HEK293 (cell line): ENCODE data around the gene MYOM1.

Source experiments
- CTCF ChIA-PET: fragments of 350-600 bp; formaldehyde crosslinking; extraction: SDS; loops from one replicate; lab custom pipeline; 2021; ENCODE audit warnings: antibody characterized with exemption; lab: Yijun Ruan, JAX
- POLR2A ChIA-PET: fragments of 300-600 bp; formaldehyde crosslinking; extraction: SDS; loops from one replicate; lab custom pipeline; 2020; ENCODE audit warnings: antibody characterized with exemption, inconsistent platforms; lab: Yijun Ruan, JAX
- H3K27ac ChIP-seq: fragments of 200-500 bp; sonication (Bioruptor generic); 2 replicates; pipeline ENCODE4 v1.5.1; 2014; ENCODE audit warnings: low read depth, low read length, control low read depth, inconsistent platforms; ENCODE audit errors: extremely low read depth
- H3K36me3 ChIP-seq, 2 experiments: fragments of 200-500 bp in 1 of 2; sonication (Bioruptor generic) in 1 of 2; 1 replicate in 1 of 2; 2 replicates in 1 of 2; pipeline ENCODE4 v1.5.1; 2014 to 2017; ENCODE audit warnings: inconsistent platforms in 2 of 2, low read length in 2 of 2; ENCODE audit not compliant: control insufficient read depth in 2 of 2, insufficient read depth in 1 of 2
- H3K4me1 ChIP-seq: fragments of 200-500 bp; sonication (Bioruptor generic); 2 replicates; pipeline ENCODE4 v1.5.1; 2014; ENCODE audit warnings: mild to moderate bottlenecking, low read length, inconsistent platforms; ENCODE audit not compliant: control insufficient read depth, insufficient read depth
- H3K4me3 ChIP-seq: 2 replicates; pipeline ENCODE4 v1.5.1; 2011; ENCODE audit warnings: low read depth, mild to moderate bottlenecking, control low read depth, low read length, moderate library complexity
- H3K9me3 ChIP-seq: fragments of 200-500 bp; sonication (Bioruptor generic); 2 replicates; pipeline ENCODE4 v1.5.1; 2014; ENCODE audit warnings: low read depth, low read length, inconsistent platforms; ENCODE audit not compliant: control insufficient read depth, insufficient read depth
- HOXD13 ChIP-seq: sonication (generic); formaldehyde crosslinking; IDR thresholded peaks from 2 replicates; pipeline ENCODE4 v1.8.0; 2022; ENCODE audit warnings: missing genetic modification reagents, borderline replicate concordance
- ZBTB1 ChIP-seq: fragments of 450-650 bp; formaldehyde crosslinking; IDR thresholded peaks from 2 replicates; pipeline ENCODE4 v1.5.1; 2016; ENCODE audit warnings: missing biosample characterization, missing genetic modification characterization
- ZBTB48 ChIP-seq: fragments of 450-650 bp; formaldehyde crosslinking; IDR thresholded peaks from 2 replicates; pipeline ENCODE4 v1.5.1; 2016; ENCODE audit warnings: missing biosample characterization, missing genetic modification characterization
- ZFP37 ChIP-seq: fragments of 450-650 bp; formaldehyde crosslinking; IDR thresholded peaks from 2 replicates; pipeline ENCODE4 v1.5.1; 2016; ENCODE audit warnings: missing biosample characterization, missing genetic modification characterization
- ZIC2 ChIP-seq: fragments of 450-650 bp; formaldehyde crosslinking; IDR thresholded peaks from 2 replicates; pipeline ENCODE4 v1.5.1; 2016; ENCODE audit warnings: missing biosample characterization, missing genetic modification characterization
- ZNF112 ChIP-seq: fragments of 450-650 bp; formaldehyde crosslinking; IDR thresholded peaks from 2 replicates; pipeline ENCODE4 v1.5.0; 2017; ENCODE audit warnings: missing biosample characterization, missing genetic modification characterization
- ZNF121 ChIP-seq: fragments of 450-650 bp; formaldehyde crosslinking; IDR thresholded peaks from 2 replicates; pipeline ENCODE4 v1.5.1; 2016; ENCODE audit warnings: missing biosample characterization, missing genetic modification characterization
- ZNF2 ChIP-seq: fragments of 450-650 bp; formaldehyde crosslinking; IDR thresholded peaks from 2 replicates; pipeline ENCODE4 v1.5.1; 2016; ENCODE audit warnings: missing biosample characterization, missing genetic modification characterization
- ZNF335 ChIP-seq: fragments of 450-650 bp; formaldehyde crosslinking; conservative IDR thresholded peaks from 2 replicates; pipeline ENCODE4 v1.5.1; 2016; ENCODE audit warnings: missing biosample characterization, missing genetic modification characterization
- ZNF341 ChIP-seq: fragments of 450-650 bp; formaldehyde crosslinking; IDR thresholded peaks from 2 replicates; pipeline ENCODE4; 2016; ENCODE audit warnings: low read depth, missing biosample characterization, missing genetic modification characterization
- ZNF394 ChIP-seq: fragments of 450-650 bp; formaldehyde crosslinking; IDR thresholded peaks from 2 replicates; pipeline ENCODE4 v1.5.1; 2016; ENCODE audit warnings: missing biosample characterization, missing genetic modification characterization, mild to moderate bottlenecking, moderate library complexity, borderline replicate concordance
- ZNF529 ChIP-seq: fragments of 450-650 bp; formaldehyde crosslinking; IDR thresholded peaks from 2 replicates; pipeline ENCODE4 v1.5.1; 2017; ENCODE audit warnings: missing genetic modification characterization, missing biosample characterization; ENCODE audit not compliant: insufficient replicate concordance
- ZNF548 ChIP-seq: fragments of 450-650 bp; formaldehyde crosslinking; IDR thresholded peaks from 2 replicates; pipeline ENCODE4 v1.5.1; 2016; ENCODE audit warnings: missing biosample characterization, missing genetic modification characterization
- ZNF610 ChIP-seq: fragments of 450-650 bp; formaldehyde crosslinking; IDR thresholded peaks from 2 replicates; pipeline ENCODE4 v1.5.1; 2016; ENCODE audit warnings: missing biosample characterization, missing genetic modification characterization, borderline replicate concordance
- ZNF623 ChIP-seq: fragments of 450-650 bp; formaldehyde crosslinking; IDR thresholded peaks from 2 replicates; pipeline ENCODE4 v1.5.1; 2016; ENCODE audit warnings: missing biosample characterization, missing genetic modification characterization
- ZNF837 ChIP-seq: fragments of 450-650 bp; formaldehyde crosslinking; IDR thresholded peaks from 2 replicates; pipeline ENCODE4 v1.5.1; 2016; ENCODE audit warnings: missing biosample characterization, missing genetic modification characterization
- TF ChIP-seq, protein P1 (sequence below): fragments of 450-650 bp; formaldehyde crosslinking; IDR thresholded peaks from 2 replicates; pipeline ENCODE4 v1.5.1; 2016; ENCODE audit warnings: missing biosample characterization, missing genetic modification characterization
- TF ChIP-seq, protein P2 (sequence below): fragments of 450-650 bp; formaldehyde crosslinking; IDR thresholded peaks from 2 replicates; pipeline ENCODE4 v1.5.1; 2016; ENCODE audit warnings: missing biosample characterization, missing genetic modification characterization
- TF ChIP-seq, protein P3 (sequence below): fragments of 450-650 bp; formaldehyde crosslinking; IDR thresholded peaks from 2 replicates; pipeline ENCODE4 v1.5.1; 2016; ENCODE audit warnings: missing biosample characterization, missing genetic modification characterization
- TF ChIP-seq, protein P4 (sequence below): fragments of 450-650 bp; formaldehyde crosslinking; conservative IDR thresholded peaks from 2 replicates; pipeline ENCODE4 v1.5.1; 2016; ENCODE audit warnings: low read depth, missing biosample characterization, missing genetic modification characterization

Gene MYOM1

DNA sequence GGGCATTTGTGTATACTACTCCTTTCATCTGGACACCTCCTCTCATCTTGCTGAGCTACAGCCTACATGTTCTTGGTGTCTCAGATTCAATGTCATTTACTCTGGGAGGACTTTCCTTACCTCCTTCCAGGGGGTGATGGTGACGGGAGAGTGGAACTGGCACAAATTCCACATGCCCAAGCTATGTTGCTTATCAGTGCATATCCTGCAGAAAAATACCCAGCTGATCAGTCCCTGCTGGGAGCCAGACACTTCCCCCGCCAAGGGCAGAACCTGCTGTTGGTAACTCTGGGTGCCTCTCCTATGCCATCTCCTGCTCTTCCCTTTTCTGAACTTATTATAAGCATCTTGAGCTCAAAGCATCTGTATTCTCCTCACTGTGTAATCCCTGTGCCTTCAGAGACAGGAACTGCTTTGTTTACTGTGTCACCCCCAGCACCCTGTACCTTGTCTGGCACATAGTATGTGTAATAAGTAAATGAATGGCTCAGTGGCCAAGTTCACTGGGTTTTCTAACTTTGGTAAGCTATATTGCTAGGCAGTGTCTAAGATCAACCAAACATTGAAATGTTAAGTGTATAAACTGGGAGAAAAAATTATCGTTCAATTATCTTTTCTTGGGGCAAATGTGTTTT, 119.2 kb downstream of the MYOM1 start (continued):
- TF ChIP-seq, protein P1, sequence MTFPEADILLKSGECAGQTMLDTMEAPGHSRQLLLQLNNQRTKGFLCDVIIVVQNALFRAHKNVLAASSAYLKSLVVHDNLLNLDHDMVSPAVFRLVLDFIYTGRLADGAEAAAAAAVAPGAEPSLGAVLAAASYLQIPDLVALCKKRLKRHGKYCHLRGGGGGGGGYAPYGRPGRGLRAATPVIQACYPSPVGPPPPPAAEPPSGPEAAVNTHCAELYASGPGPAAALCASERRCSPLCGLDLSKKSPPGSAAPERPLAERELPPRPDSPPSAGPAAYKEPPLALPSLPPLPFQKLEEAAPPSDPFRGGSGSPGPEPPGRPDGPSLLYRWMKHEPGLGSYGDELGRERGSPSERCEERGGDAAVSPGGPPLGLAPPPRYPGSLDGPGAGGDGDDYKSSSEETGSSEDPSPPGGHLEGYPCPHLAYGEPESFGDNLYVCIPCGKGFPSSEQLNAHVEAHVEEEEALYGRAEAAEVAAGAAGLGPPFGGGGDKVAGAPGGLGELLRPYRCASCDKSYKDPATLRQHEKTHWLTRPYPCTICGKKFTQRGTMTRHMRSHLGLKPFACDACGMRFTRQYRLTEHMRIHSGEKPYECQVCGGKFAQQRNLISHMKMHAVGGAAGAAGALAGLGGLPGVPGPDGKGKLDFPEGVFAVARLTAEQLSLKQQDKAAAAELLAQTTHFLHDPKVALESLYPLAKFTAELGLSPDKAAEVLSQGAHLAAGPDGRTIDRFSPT (tag by site-specific recombination) = no peak
- TF ChIP-seq ZNF341 (no peak), ZNF121 (tag by site-specific recombination) (no peak)

DNA sequence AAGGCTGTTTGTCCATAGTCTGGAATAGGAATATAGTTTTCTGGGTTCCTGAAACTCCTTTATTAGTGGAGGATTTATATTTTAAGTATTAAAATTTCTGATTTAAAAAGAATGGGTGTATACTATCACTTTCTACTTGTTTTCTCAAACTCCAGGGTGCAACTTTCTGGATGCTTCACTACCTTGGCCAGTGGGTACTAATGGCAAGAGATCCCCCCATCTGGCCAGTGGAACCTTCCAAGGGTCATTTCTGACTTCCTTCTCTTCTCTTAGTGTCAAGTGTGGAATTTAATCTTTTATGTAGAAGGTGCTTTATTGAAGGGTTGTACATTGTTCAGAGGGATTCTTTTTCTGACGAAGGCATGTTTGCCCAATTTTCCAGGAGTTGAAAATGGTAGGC, 120.4 kb downstream of the MYOM1 start:
- no peak for TF ChIP-seq ZNF2 (tag by site-specific recombination)
- TF ChIP-seq, protein P2, sequence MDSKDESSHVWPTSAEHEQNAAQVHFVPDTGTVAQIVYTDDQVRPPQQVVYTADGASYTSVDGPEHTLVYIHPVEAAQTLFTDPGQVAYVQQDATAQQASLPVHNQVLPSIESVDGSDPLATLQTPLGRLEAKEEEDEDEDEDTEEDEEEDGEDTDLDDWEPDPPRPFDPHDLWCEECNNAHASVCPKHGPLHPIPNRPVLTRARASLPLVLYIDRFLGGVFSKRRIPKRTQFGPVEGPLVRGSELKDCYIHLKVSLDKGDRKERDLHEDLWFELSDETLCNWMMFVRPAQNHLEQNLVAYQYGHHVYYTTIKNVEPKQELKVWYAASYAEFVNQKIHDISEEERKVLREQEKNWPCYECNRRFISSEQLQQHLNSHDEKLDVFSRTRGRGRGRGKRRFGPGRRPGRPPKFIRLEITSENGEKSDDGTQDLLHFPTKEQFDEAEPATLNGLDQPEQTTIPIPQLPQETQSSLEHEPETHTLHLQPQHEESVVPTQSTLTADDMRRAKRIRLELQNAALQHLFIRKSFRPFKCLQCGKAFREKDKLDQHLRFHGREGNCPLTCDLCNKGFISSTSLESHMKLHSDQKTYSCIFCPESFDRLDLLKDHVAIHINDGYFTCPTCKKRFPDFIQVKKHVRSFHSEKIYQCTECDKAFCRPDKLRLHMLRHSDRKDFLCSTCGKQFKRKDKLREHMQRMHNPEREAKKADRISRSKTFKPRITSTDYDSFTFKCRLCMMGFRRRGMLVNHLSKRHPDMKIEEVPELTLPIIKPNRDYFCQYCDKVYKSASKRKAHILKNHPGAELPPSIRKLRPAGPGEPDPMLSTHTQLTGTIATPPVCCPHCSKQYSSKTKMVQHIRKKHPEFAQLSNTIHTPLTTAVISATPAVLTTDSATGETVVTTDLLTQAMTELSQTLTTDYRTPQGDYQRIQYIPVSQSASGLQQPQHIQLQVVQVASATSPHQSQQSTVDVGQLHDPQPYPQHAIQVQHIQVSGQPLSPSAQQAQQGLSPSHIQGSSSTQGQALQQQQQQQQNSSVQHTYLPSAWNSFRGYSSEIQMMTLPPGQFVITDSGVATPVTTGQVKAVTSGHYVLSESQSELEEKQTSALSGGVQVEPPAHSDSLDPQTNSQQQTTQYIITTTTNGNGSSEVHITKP (tag by site-specific recombination) = peak; percentile 29; the same call in 1 of the 2 replicates
- CTCF ChIA-PET = interaction anchor here (1.8 kb wide), 1 partner anchor 30 kb away, joined by 7 read pairs; no protein-coding TSS in a partner anchor
- H3K4me1 ChIP-seq = peaks cover 9% of the 10 kb centered on the region

DNA sequence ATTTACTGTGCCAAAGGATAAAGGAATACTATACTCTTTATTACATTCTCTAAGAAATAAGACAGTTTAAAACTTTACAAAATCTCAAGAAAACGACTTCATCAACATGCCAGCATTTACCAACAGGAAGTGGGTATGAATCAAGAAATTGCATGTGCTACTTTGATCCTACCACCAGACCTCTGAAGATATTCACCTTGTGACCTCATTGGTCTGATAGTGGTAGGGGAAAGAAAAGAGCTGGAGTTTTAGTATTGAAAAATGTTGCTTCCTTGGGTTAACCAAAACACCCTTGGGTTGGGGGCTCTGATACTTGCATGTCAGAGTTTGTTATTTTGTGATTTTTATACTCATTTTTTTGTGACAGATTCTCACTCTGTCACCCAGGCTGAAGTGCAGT, 122.7 kb downstream of the MYOM1 start:
- CTCF ChIA-PET = interaction anchor here (0.8 to 1.4 kb wide), 4 partner anchors 9 to 149 kb away, joined by 3 to 4 read pairs (median 3); no protein-coding TSS in a partner anchor
- TF ChIP-seq ZNF529 (tag by site-specific recombination) (no peak), ZNF394 (tag by site-specific recombination) (no peak), ZNF548 (tag by site-specific recombination) (no peak), HOXD13 (CRISPR knock-in tag) (no peak), ZNF837 (tag by site-specific recombination) (no peak), ZNF335 (tag by site-specific recombination) (no peak), ZFP37 (tag by site-specific recombination) (no peak), ZNF610 (tag by site-specific recombination) (no peak), ZBTB1 (tag by site-specific recombination) (no peak), ZNF112 (tag by site-specific recombination) (no peak), ZIC2 (no peak), ZBTB48 (tag by site-specific recombination) (no peak), ZNF623 (tag by site-specific recombination) (no peak)
- TF ChIP-seq, protein P3, sequence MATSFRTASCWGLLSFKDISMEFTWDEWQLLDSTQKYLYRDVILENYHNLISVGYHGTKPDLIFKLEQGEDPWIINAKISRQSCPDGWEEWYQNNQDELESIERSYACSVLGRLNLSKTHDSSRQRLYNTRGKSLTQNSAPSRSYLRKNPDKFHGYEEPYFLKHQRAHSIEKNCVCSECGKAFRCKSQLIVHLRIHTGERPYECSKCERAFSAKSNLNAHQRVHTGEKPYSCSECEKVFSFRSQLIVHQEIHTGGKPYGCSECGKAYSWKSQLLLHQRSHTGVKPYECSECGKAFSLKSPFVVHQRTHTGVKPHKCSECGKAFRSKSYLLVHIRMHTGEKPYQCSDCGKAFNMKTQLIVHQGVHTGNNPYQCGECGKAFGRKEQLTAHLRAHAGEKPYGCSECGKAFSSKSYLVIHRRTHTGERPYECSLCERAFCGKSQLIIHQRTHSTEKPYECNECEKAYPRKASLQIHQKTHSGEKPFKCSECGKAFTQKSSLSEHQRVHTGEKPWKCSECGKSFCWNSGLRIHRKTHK (tag by site-specific recombination) = no peak
- TF ChIP-seq, protein P4, sequence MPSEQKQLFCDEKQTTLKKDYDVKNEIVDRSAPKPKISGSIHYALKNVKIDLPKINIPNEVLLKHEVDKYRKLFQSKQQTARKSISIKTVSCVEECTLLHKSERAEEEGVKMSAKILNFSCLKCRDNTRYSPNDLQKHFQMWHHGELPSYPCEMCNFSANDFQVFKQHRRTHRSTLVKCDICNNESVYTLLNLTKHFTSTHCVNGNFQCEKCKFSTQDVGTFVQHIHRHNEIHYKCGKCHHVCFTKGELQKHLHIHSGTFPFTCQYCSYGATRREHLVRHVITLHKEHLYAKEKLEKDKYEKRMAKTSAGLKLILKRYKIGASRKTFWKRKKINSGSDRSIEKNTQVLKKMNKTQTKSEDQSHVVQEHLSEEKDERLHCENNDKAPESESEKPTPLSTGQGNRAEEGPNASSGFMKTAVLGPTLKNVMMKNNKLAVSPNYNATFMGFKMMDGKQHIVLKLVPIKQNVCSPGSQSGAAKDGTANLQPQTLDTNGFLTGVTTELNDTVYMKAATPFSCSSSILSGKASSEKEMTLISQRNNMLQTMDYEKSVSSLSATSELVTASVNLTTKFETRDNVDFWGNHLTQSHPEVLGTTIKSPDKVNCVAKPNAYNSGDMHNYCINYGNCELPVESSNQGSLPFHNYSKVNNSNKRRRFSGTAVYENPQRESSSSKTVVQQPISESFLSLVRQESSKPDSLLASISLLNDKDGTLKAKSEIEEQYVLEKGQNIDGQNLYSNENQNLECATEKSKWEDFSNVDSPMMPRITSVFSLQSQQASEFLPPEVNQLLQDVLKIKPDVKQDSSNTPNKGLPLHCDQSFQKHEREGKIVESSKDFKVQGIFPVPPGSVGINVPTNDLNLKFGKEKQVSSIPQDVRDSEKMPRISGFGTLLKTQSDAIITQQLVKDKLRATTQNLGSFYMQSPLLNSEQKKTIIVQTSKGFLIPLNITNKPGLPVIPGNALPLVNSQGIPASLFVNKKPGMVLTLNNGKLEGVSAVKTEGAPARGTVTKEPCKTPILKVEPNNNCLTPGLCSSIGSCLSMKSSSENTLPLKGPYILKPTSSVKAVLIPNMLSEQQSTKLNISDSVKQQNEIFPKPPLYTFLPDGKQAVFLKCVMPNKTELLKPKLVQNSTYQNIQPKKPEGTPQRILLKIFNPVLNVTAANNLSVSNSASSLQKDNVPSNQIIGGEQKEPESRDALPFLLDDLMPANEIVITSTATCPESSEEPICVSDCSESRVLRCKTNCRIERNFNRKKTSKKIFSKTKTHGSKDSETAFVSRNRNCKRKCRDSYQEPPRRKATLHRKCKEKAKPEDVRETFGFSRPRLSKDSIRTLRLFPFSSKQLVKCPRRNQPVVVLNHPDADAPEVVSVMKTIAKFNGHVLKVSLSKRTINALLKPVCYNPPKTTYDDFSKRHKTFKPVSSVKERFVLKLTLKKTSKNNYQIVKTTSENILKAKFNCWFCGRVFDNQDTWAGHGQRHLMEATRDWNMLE (tag by site-specific recombination) = no peak

More for the DNA sequence above, 120.4 kb downstream of the MYOM1 start:
- no peak overlapping the region for H3K4me3 ChIP-seq
- H3K36me3 ChIP-seq = no peaks in the 10 kb centered on the region
- H3K9me3 ChIP-seq = no peaks in the 10 kb centered on the region
- POLR2A ChIA-PET = no interaction called here
- no peak overlapping the region for H3K27ac ChIP-seq

More for the DNA sequence above, 122.7 kb downstream of the MYOM1 start:
- H3K9me3 ChIP-seq = no peaks in the 10 kb centered on the region
- peaks cover 9% of the 10 kb centered on the region for H3K4me1 ChIP-seq
- POLR2A ChIA-PET = no interaction called here
- H3K4me3 ChIP-seq = no peak overlapping the region
- no peak overlapping the region for H3K27ac ChIP-seq
- no peaks in the 10 kb centered on the region; a peak in 1 of 3 replicates for H3K36me3 ChIP-seq
